ENCODE measurements around the gene DLG2.

The DLG2 gene

GRCh38 chr11:84398017-84398626 lies 1229.0 kb downstream of the DLG2 start:
- Histone ChIP-seq H3K4me1 (ENCODE audit: control insufficient read depth in 2 of 2, insufficient read depth in 2 of 2, low read length in 2 of 2) (no peaks in the 10 kb centered on the region), H3K27me3 (ENCODE audit: control insufficient read depth in 2 of 2, insufficient read depth in 2 of 2, low read length in 2 of 2) (no peaks in the 10 kb centered on the region), H3K27ac (ENCODE audit: low read depth in 2 of 2, low read length in 2 of 2) (no peak overlapping the region), H3K36me3 (ENCODE audit: control insufficient read depth in 2 of 2, insufficient read depth in 2 of 2, low read length in 2 of 2) (no peaks in the 10 kb centered on the region), H3K9ac (ENCODE audit: low read depth in 1 of 2, low read length in 2 of 2) (no peak overlapping the region), H3K9me3 (ENCODE audit: control insufficient read depth in 2 of 2, low read length in 2 of 2) (no peaks in the 10 kb centered on the region), H3K4me3 (ENCODE audit: low read length in 2 of 2) (no peak overlapping the region)

GRCh38 chr11:84396521-84396920 lies 1230.6 kb downstream of the DLG2 start:
- Histone ChIP-seq H3K4me3 (ENCODE audit: low read length in 2 of 2) (no peak overlapping the region), H3K4me1 (ENCODE audit: control insufficient read depth in 2 of 2, insufficient read depth in 2 of 2, low read length in 2 of 2) (no peaks in the 10 kb centered on the region), H3K9me3 (ENCODE audit: control insufficient read depth in 2 of 2, low read length in 2 of 2) (no peaks in the 10 kb centered on the region), H3K36me3 (ENCODE audit: control insufficient read depth in 2 of 2, insufficient read depth in 2 of 2, low read length in 2 of 2) (no peaks in the 10 kb centered on the region), H3K27me3 (ENCODE audit: control insufficient read depth in 2 of 2, insufficient read depth in 2 of 2, low read length in 2 of 2) (no peaks in the 10 kb centered on the region), H3K27ac (ENCODE audit: low read depth in 2 of 2, low read length in 2 of 2) (no peak overlapping the region), H3K9ac (ENCODE audit: low read depth in 1 of 2, low read length in 2 of 2) (no peak overlapping the region)

- H3K4me1 ChIP-seq (ENCODE audit: control insufficient read depth in 2 of 2, insufficient read depth in 2 of 2, low read length in 2 of 2), result no peaks in the 10 kb centered on the region
- no peak overlapping the region for H3K9ac ChIP-seq (ENCODE audit: low read depth in 1 of 2, low read length in 2 of 2)
- no peaks in the 10 kb centered on the region for H3K27me3 ChIP-seq (ENCODE audit: control insufficient read depth in 2 of 2, insufficient read depth in 2 of 2, low read length in 2 of 2)
- no peak overlapping the region for H3K4me3 ChIP-seq (ENCODE audit: low read length in 2 of 2)
- H3K27ac ChIP-seq (ENCODE audit: low read depth in 2 of 2, low read length in 2 of 2), result no peak overlapping the region
- H3K9me3 ChIP-seq (ENCODE audit: control insufficient read depth in 2 of 2, low read length in 2 of 2), result no peaks in the 10 kb centered on the region
- H3K36me3 ChIP-seq (ENCODE audit: control insufficient read depth in 2 of 2, insufficient read depth in 2 of 2, low read length in 2 of 2), result no peaks in the 10 kb centered on the region
These were observed 1236.6 kb downstream of the DLG2 start for GRCh38 chr11:84390441-84391078.

GRCh38 chr11:84389696-84390095 lies 1237.4 kb downstream of the DLG2 start:
- H3K36me3 ChIP-seq (ENCODE audit: control insufficient read depth in 2 of 2, insufficient read depth in 2 of 2, low read length in 2 of 2), result no peaks in the 10 kb centered on the region

GRCh38 chr11:84384731-84385130 lies 1242.4 kb downstream of the DLG2 start:
- no peaks in the 10 kb centered on the region for H3K4me1 ChIP-seq (ENCODE audit: control insufficient read depth in 2 of 2, insufficient read depth in 2 of 2, low read length in 2 of 2)

More at GRCh38 chr11:84389696-84390095, 1237.4 kb downstream of the DLG2 start:
- H3K4me3 ChIP-seq (ENCODE audit: low read length in 2 of 2), result no peak overlapping the region
- no peaks in the 10 kb centered on the region for H3K9me3 ChIP-seq (ENCODE audit: control insufficient read depth in 2 of 2, low read length in 2 of 2)
- H3K9ac ChIP-seq (ENCODE audit: low read depth in 1 of 2, low read length in 2 of 2), result no peak overlapping the region
- H3K4me1 ChIP-seq (ENCODE audit: control insufficient read depth in 2 of 2, insufficient read depth in 2 of 2, low read length in 2 of 2), result no peaks in the 10 kb centered on the region
- H3K27ac ChIP-seq (ENCODE audit: low read depth in 2 of 2, low read length in 2 of 2), result no peak overlapping the region
- no peaks in the 10 kb centered on the region for H3K27me3 ChIP-seq (ENCODE audit: control insufficient read depth in 2 of 2, insufficient read depth in 2 of 2, low read length in 2 of 2)

GRCh38 chr11:84383576-84383975 lies 1243.6 kb downstream of the DLG2 start:
- no peak overlapping the region for H3K27ac ChIP-seq (ENCODE audit: low read depth in 2 of 2, low read length in 2 of 2)

More at GRCh38 chr11:84384731-84385130, 1242.4 kb downstream of the DLG2 start:
- H3K36me3 ChIP-seq (ENCODE audit: control insufficient read depth in 2 of 2, insufficient read depth in 2 of 2, low read length in 2 of 2), result no peaks in the 10 kb centered on the region
- H3K27ac ChIP-seq (ENCODE audit: low read depth in 2 of 2, low read length in 2 of 2), result no peak overlapping the region
- no peaks in the 10 kb centered on the region for H3K27me3 ChIP-seq (ENCODE audit: control insufficient read depth in 2 of 2, insufficient read depth in 2 of 2, low read length in 2 of 2)
- no peak overlapping the region for H3K9ac ChIP-seq (ENCODE audit: low read depth in 1 of 2, low read length in 2 of 2)
- H3K4me3 ChIP-seq (ENCODE audit: low read length in 2 of 2), result no peak overlapping the region
- H3K9me3 ChIP-seq (ENCODE audit: control insufficient read depth in 2 of 2, low read length in 2 of 2), result no peaks in the 10 kb centered on the region

GRCh38 chr11:84381666-84382065 lies 1245.5 kb downstream of the DLG2 start:
- no peaks in the 10 kb centered on the region for H3K36me3 ChIP-seq (ENCODE audit: control insufficient read depth in 2 of 2, insufficient read depth in 2 of 2, low read length in 2 of 2)
- H3K9me3 ChIP-seq (ENCODE audit: control insufficient read depth in 2 of 2, low read length in 2 of 2), result no peaks in the 10 kb centered on the region
- H3K4me1 ChIP-seq (ENCODE audit: control insufficient read depth in 2 of 2, insufficient read depth in 2 of 2, low read length in 2 of 2), result no peaks in the 10 kb centered on the region
- H3K27ac ChIP-seq (ENCODE audit: low read depth in 2 of 2, low read length in 2 of 2), result no peak overlapping the region
- H3K4me3 ChIP-seq (ENCODE audit: low read length in 2 of 2), result no peak overlapping the region
- H3K27me3 ChIP-seq (ENCODE audit: control insufficient read depth in 2 of 2, insufficient read depth in 2 of 2, low read length in 2 of 2), result no peaks in the 10 kb centered on the region
- no peak overlapping the region for H3K9ac ChIP-seq (ENCODE audit: low read depth in 1 of 2, low read length in 2 of 2)

More at GRCh38 chr11:84383576-84383975, 1243.6 kb downstream of the DLG2 start:
- H3K27me3 ChIP-seq (ENCODE audit: control insufficient read depth in 2 of 2, insufficient read depth in 2 of 2, low read length in 2 of 2), result no peaks in the 10 kb centered on the region
- H3K4me3 ChIP-seq (ENCODE audit: low read length in 2 of 2), result no peak overlapping the region
- H3K4me1 ChIP-seq (ENCODE audit: control insufficient read depth in 2 of 2, insufficient read depth in 2 of 2, low read length in 2 of 2), result no peaks in the 10 kb centered on the region
- H3K9me3 ChIP-seq (ENCODE audit: control insufficient read depth in 2 of 2, low read length in 2 of 2), result no peaks in the 10 kb centered on the region
- H3K36me3 ChIP-seq (ENCODE audit: control insufficient read depth in 2 of 2, insufficient read depth in 2 of 2, low read length in 2 of 2), result no peaks in the 10 kb centered on the region
- H3K9ac ChIP-seq (ENCODE audit: low read depth in 1 of 2, low read length in 2 of 2), result no peak overlapping the region

- H3K9me3 ChIP-seq (ENCODE audit: control insufficient read depth in 2 of 2, low read length in 2 of 2), result no peaks in the 10 kb centered on the region
- H3K27ac ChIP-seq (ENCODE audit: low read depth in 2 of 2, low read length in 2 of 2), result no peak overlapping the region
These were observed 1254.7 kb downstream of the DLG2 start for GRCh38 chr11:84372381-84372950.

GRCh38 chr11:84358034-84358433 lies 1269.1 kb downstream of the DLG2 start:
- Histone ChIP-seq H3K4me3 (ENCODE audit: low read length in 2 of 2) (no peak overlapping the region), H3K9ac (ENCODE audit: low read depth in 1 of 2, low read length in 2 of 2) (no peak overlapping the region), H3K27ac (ENCODE audit: low read depth in 2 of 2, low read length in 2 of 2) (no peak overlapping the region), H3K27me3 (ENCODE audit: control insufficient read depth in 2 of 2, insufficient read depth in 2 of 2, low read length in 2 of 2) (no peaks in the 10 kb centered on the region), H3K36me3 (ENCODE audit: control insufficient read depth in 2 of 2, insufficient read depth in 2 of 2, low read length in 2 of 2) (no peaks in the 10 kb centered on the region), H3K9me3 (ENCODE audit: control insufficient read depth in 2 of 2, low read length in 2 of 2) (no peaks in the 10 kb centered on the region), H3K4me1 (ENCODE audit: control insufficient read depth in 2 of 2, insufficient read depth in 2 of 2, low read length in 2 of 2) (no peaks in the 10 kb centered on the region)

More at GRCh38 chr11:84372381-84372950, 1254.7 kb downstream of the DLG2 start:
- H3K9ac ChIP-seq (ENCODE audit: low read depth in 1 of 2, low read length in 2 of 2), result no peak overlapping the region
- no peaks in the 10 kb centered on the region for H3K27me3 ChIP-seq (ENCODE audit: control insufficient read depth in 2 of 2, insufficient read depth in 2 of 2, low read length in 2 of 2)
- H3K4me3 ChIP-seq (ENCODE audit: low read length in 2 of 2), result no peak overlapping the region
- no peaks in the 10 kb centered on the region for H3K36me3 ChIP-seq (ENCODE audit: control insufficient read depth in 2 of 2, insufficient read depth in 2 of 2, low read length in 2 of 2)
- no peaks in the 10 kb centered on the region for H3K4me1 ChIP-seq (ENCODE audit: control insufficient read depth in 2 of 2, insufficient read depth in 2 of 2, low read length in 2 of 2)

- H3K4me1 ChIP-seq (ENCODE audit: control insufficient read depth in 2 of 2, insufficient read depth in 2 of 2, low read length in 2 of 2), result no peaks in the 10 kb centered on the region
- no peak overlapping the region for H3K9ac ChIP-seq (ENCODE audit: low read depth in 1 of 2, low read length in 2 of 2)
- no peaks in the 10 kb centered on the region for H3K9me3 ChIP-seq (ENCODE audit: control insufficient read depth in 2 of 2, low read length in 2 of 2)
- no peak overlapping the region for H3K4me3 ChIP-seq (ENCODE audit: low read length in 2 of 2)
- H3K27me3 ChIP-seq (ENCODE audit: control insufficient read depth in 2 of 2, insufficient read depth in 2 of 2, low read length in 2 of 2), result no peaks in the 10 kb centered on the region
- H3K27ac ChIP-seq (ENCODE audit: low read depth in 2 of 2, low read length in 2 of 2), result no peak overlapping the region
- no peaks in the 10 kb centered on the region for H3K36me3 ChIP-seq (ENCODE audit: control insufficient read depth in 2 of 2, insufficient read depth in 2 of 2, low read length in 2 of 2)
These were observed 1271.2 kb downstream of the DLG2 start for GRCh38 chr11:84355911-84356310.

All from mucosa of rectum (tissue), 2 donors.